Lower leg skin (tissue), 4 donors: ENCODE results near the gene PRDM2. TPM values are rescaled to one million over a fixed set of nuclear protein-coding genes. Genes with fewer than 3 reads are reported as not detected.
A peak's percentile ranks its signal among the peaks of the same experiment; 100 is the strongest.

Source experiments
- DNase-seq, 2 donors: peaks; one replicate each; pipeline ENCODE4 v3.0.0-alpha.2; 2019; ENCODE audit warnings: low spot score in 2 of 2
- H3K4me3 ChIP-seq: fragments of 200-600 bp; sonication (generic); 2 replicates; pipeline ENCODE4 v1.5.1; 2017; ENCODE audit warnings: mild to moderate bottlenecking, low read depth; ENCODE audit not compliant: poor library complexity, severe bottlenecking
- CTCF ChIP-seq, 3 donors: fragments of 450-650 bp; IDR thresholded peaks; one replicate each; pipeline ENCODE4 v1.5.1; 2016; ENCODE audit warnings: antibody characterized with exemption in 3 of 3, mild to moderate bottlenecking in 3 of 3, moderate library complexity in 2 of 3
- POLR2A ChIP-seq, 2 donors: fragments of 450-650 bp; IDR thresholded peaks; one replicate each; pipeline ENCODE4 v1.6.1; 2016 to 2017; ENCODE audit warnings: antibody characterized with exemption in 2 of 2, mild to moderate bottlenecking in 1 of 2, moderate library complexity in 1 of 2
- WGBS, 2 donors: methylation state at CpG; one replicate each; pipeline ENCODE4 v1.1.5; 2018; 5-methylcytosine and 5-hydroxymethylcytosine counted together
- intact Hi-C: fragments of 100-400 bp; cut with DNase I; formaldehyde crosslinking; loops from one replicate; pipeline ENCODE4 v1.15.0; 2023; ENCODE audit warnings: low total_unique reads
- total RNA-seq, 4 donors: library from RNA; depleted of rRNA; stranded (reverse); fragments of >200 nt; gene quantifications; one replicate each; pipeline ENCODE4 v1.1.0, GENCODE V29; 2016

The PRDM2 gene
- 10 to 100 TPM; 34.7 to 69.9 (median 41.8) TPM for total RNA-seq

DNA sequence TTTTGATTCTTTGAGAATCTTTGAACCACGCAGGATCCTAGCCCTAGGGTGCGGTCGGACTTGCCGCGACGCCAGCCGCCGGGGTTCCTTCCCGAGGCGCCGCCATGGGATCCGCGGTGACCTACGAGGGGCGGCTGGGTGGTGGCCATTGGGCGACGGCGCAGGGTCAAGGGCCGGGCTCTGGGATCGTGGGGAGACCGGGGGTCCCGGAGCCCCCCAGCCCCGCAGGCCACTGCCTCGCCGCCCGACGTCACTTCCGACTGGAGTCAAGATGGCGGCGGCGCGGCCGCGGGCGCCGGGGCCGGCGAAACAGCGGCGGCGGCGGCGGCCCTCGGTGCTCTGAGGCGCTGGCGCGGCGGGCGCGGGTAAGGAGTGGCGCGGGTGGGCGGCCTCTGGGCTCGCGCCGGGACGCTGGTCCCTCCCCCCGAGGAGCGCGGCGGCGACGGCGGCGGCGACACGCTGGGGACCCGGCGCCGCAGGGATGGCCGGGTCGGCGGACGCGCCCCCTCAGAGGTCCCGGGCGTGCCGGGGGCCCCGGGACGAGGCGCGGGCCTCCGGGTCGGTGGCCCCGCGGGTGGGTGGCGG, at the start of gene PRDM2:
Gene PRDM2 (plus strand): TSS at position 253 of the 585 bp plus-strand sequence. CDS start 15,418 bp downstream, outside the sequence.
- 0 to 2% methylated on average over 36 to 56 of the region's 87 CpGs for WGBS, 2 donors
- DNase-seq, result peak in 1 of 2 donors; percentile 87
- intact Hi-C loops, result no loop called here
- TF ChIP-seq POLR2A (IDR thresholded peaks at IDR 0.05), result no peak
- no peak for TF ChIP-seq CTCF (IDR thresholded peaks at IDR 0.05)
- H3K4me3 ChIP-seq, result peak within 1 kb of the TSS; percentile 64

DNA sequence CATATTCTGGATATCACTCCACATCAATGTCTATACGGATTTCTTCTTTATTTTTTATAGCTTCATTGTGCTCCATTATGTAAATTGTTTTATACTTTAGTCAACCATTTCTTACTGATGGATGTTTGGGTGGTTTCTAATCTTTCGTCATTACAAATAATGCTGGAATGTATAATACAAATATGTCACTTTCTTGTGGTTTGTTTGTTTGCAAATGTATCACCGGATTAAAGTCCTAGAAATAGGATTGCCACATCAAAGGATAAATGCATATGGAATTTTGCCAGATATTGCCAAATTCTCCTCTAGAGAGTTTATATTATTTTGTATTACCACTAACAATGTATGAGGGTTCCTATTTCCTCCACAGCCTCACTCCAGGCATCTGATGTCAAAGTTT, 48.7 kb upstream of the PRDM2 start:
- 57 to 61% methylated on average over 3 of the region's 3 CpGs for WGBS, 2 donors
- no peak for DNase-seq
- no peak for TF ChIP-seq CTCF (IDR thresholded peaks at IDR 0.05)
- intact Hi-C loops, result no loop called here
- H3K4me3 ChIP-seq, result no peak overlapping the region

GRCh38 chr1:13652238-13652637, 47.8 kb upstream of the PRDM2 start:
- DNase-seq, result no peak
- 93 to 97% methylated on average over 1 of the region's 1 CpG for WGBS, 2 donors
- TF ChIP-seq POLR2A (IDR thresholded peaks at IDR 0.05) (no peak), CTCF (IDR thresholded peaks at IDR 0.05) (no peak)
- intact Hi-C loops, result no loop called here
- H3K4me3 ChIP-seq, result no peak overlapping the region

DNA sequence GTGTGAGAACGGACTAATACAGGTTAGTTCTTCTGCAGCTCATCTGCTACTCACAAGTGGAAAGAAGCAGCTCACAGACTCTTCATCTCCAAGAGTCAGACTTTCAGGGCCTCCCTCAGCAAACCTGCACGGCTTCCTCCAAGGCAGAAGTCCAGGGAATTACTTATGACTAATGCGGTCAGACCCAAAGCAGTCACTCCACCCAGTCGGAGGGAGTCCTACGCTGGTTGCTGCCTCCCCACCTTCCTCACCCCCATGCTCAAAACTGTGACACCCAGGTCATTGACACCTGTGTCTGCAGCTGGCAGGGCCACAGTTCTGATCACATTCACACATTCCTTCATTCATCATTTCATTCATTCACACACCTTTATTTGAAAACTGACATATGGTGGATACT, 38.4 kb upstream of the PRDM2 start:
- TF ChIP-seq CTCF (IDR thresholded peaks at IDR 0.05) (no peak), POLR2A (IDR thresholded peaks at IDR 0.05) (no peak)
- peak in 1 of 2 donors; percentile 60 for DNase-seq
- H3K4me3 ChIP-seq, result no peak overlapping the region
- intact Hi-C loops, result loop anchor here (10.0 kb wide), 1 partner anchor 163 kb away; no protein-coding TSS in a partner anchor
- WGBS, 2 donors, result 43 to 47% methylated on average over 5 of the region's 5 CpGs

GRCh38 chr1:13662493-13662892, 37.5 kb upstream of the PRDM2 start:
- peak in 1 of 2 donors; percentile 75 for DNase-seq
- WGBS, 2 donors, result 32 to 36% methylated on average over 4 of the region's 4 CpGs
- no peak overlapping the region for H3K4me3 ChIP-seq
- intact Hi-C loops, result loop anchor here (10.0 kb wide), 1 partner anchor 162 kb away; no protein-coding TSS in a partner anchor
- no peak for TF ChIP-seq POLR2A (IDR thresholded peaks at IDR 0.05)
- TF ChIP-seq CTCF (IDR thresholded peaks at IDR 0.05), result no peak

- WGBS, 2 donors, result 40 to 50% methylated on average over 4 of the region's 4 CpGs
- TF ChIP-seq POLR2A (IDR thresholded peaks at IDR 0.05), result no peak
- no peak for TF ChIP-seq CTCF (IDR thresholded peaks at IDR 0.05)
- no peak overlapping the region for H3K4me3 ChIP-seq
- intact Hi-C loops, result loop anchor here (10.0 kb wide), 1 partner anchor 161 kb away; no protein-coding TSS in a partner anchor
- no peak for DNase-seq
Measured at GRCh38 chr1:13663969-13664368, 36.0 kb upstream of the PRDM2 start.
